GM18951 (cell line): ENCODE measurements around the gene CBX3.
"Not testable (repeated sequence)": the region's sequence is repeated elsewhere in the genome, so short reads cannot be mapped to it uniquely, and the experiment has no call there.

ENCODE experiments used
- POLR2A ChIP-seq: IDR thresholded peaks from 4 replicates; pipeline ENCODE4 v1.6.1; 2011; ENCODE audit warnings: mild to moderate bottlenecking; ENCODE audit not compliant: insufficient read length, insufficient read depth; ENCODE audit errors: extremely low read depth
- in situ Hi-C: fragments of 300-500 bp; cut with MboI; formaldehyde crosslinking; loops from one replicate; pipeline ENCODE4 v1.12.0; 2022; ENCODE audit warnings: low sequenced_read_pairs, mixed read lengths, inconsistent platforms; ENCODE audit not compliant: unreplicated experiment

CBX3 gene

GRCh38 chr7:26179422-26179821, 22.1 kb upstream of the CBX3 start:
- in situ Hi-C loops: no loop called here
- no peak for TF ChIP-seq POLR2A

DNA sequence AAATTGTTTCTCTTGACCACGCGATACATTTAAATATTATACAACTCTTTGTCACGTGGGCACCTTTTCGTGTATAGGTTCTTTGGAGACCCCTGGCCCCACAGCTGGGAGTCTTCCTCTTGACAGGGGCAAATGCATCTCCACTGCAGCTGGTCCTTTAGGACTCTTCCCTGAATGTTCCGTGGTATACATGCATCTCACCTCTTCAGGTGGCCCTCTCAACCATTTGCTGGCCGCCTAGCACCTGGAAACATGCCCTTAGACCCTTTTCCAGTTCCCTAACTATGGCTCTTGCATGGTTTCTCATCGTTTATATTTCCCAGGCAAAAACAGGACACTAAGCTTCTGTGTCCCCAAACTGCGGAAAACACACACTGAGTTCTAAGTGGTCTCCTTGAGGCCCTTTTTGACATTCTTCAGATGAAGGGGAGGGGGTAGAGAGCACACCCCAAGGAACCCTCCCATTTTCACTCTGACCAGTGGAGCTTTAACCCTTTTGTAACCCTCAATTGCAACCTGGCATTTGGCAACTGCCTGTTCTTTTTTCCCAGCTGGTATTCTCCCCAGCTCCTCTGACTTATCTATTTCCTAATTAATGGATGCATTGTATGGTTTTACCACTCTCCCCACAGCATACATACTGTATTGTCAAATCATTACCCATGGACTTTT, 21.6 kb upstream of the CBX3 start:
- in situ Hi-C loops: no loop called here
- peak; percentile 5 for TF ChIP-seq POLR2A

DNA sequence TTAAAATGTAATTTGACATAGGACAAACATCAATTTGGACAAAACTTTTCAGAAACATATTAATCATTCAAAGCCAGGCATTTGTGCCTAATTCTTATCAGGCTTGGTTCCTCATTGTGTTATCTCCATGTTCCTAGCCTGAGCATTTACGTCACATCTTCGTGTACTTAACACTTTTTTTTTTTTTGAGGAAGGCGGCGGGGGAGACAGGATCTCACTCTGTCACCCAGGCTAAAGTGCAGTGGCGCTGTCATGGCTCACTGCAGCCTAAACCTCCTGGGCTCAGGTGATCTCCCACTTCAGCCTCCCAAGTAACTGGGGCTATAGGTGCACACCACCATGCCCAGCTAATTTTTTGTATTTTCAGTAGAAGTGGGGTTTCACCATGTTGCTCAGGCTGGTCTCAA, 20.8 kb upstream of the CBX3 start:
- in situ Hi-C loops: no loop called here
- no peak for TF ChIP-seq POLR2A

DNA sequence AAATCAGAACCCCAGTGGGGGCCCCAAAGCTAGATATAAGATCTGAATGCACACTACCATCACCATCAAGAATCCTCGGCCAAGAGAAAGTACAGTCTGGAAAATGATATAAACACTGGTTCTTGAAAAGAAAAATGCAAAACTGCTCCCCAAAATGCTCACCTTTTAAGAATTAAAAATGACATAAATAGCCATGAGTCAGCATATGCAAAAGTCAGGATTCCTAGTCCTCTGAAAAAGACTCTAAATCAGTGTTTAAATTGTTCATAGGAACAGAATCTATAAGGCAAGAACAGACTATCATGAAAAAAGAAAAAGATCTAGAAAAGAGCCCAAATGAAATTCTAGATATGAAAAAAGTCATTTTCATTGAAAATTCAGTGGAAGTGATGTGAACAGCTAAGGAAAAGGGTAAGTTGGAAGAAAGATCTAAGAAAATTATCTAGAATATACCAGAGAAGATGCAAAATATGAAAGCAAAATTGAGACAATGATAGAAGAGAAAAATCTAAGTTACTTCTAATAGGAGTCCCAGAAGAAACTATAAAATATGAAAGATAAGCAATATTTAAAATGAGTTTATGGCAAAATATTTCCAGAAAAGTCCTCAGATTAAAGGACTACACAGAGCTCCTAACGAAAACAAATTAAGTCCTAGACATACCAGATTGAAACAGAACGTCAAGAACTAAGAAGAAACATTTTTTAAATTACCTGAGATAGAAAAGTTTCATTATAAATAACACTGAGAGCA, 19.9 kb upstream of the CBX3 start:
- in situ Hi-C loops: no loop called here
- TF ChIP-seq POLR2A: no peak

DNA sequence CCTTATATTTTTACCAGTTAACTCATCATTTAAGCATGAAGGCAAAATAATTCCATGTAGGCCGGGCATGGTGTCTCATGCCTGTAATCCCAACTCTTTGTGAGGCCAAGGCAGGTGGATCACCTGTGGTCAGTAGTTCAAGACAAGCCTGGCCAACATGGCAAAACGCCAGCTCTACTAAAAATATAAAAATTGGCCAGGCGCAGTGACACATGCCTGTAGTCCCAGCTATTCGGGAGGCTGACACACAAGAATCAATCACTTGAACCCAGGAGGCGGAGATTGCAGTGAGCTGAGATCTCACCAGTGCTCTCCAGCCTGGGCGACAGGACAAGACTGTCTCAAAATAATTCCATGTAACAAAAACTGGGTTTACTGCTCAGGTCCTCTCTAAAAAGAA, 19.3 kb upstream of the CBX3 start:
- in situ Hi-C loops: no loop called here
- TF ChIP-seq POLR2A: no peak

GRCh38 chr7:26182706-26183105, 18.8 kb upstream of the CBX3 start:
- TF ChIP-seq POLR2A: no peak
- in situ Hi-C loops: no loop called here

DNA sequence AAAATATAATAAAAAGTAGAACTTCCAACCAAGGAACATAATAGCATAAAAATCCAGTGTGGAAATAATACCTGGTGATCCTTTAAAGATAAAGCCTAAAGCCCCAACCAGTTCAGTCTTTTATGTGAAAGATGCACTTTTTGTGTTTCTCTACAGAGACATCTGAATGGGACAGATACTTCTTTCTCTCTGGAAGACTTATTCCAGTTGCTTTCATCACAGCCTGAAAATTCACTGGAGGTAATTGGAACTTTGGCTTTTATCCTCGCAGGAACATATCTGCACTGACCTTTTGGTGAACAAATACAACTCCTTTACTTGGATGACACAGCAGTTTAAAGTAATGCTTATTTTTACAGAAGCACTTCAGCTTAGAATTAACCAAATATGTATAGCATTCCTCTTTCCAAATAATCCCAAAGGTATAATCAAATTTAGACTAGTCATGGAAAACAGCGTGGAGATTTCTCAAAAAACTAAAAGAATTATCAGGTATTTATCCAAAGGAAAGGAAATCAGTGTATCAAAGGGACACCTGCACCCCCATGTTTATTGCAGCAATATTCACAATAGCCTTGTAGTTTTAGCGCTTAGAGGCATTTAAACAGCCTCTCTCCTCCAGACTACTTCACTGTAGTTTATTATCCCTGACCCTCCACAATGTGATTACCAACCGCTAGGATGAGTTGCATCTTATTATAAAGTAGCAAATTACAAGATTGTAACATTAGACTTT, 17.8 kb upstream of the CBX3 start:
- TF ChIP-seq POLR2A: peak; percentile 18

DNA sequence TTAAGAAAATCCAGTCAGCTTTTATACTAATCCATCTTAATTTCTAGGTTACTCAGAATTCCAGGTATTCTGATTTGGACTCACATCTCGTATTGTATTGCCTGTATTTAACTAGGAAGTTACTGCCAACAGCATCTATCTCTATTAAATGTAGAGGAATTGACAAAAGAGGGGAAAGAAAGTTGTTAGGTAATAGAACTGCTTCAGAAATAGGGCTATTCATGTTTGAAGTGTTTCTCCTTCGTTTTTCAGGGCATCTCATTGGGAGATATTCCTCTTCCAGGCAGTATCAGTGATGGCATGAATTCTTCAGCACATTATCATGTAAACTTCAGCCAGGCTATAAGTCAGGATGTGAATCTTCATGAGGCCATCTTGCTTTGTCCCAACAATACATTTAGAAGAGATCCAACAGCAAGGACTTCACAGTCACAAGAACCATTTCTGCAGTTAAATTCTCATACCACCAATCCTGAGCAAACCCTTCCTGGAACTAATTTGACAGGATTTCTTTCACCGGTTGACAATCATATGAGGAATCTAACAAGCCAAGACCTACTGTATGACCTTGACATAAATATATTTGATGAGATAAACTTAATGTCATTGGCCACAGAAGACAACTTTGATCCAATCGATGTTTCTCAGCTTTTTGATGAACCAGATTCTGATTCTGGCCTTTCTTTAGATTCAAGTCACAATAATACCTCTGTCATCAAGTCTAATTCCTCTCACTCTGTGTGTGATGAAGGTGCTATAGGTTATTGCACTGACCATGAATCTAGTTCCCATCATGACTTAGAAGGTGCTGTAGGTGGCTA, 17.1 kb upstream of the CBX3 start:
- peak; percentile 15 for TF ChIP-seq POLR2A
- in situ Hi-C loops: not testable (repeated sequence)

More for the DNA sequence above, 17.8 kb upstream of the CBX3 start:
- in situ Hi-C loops: no loop called here

DNA sequence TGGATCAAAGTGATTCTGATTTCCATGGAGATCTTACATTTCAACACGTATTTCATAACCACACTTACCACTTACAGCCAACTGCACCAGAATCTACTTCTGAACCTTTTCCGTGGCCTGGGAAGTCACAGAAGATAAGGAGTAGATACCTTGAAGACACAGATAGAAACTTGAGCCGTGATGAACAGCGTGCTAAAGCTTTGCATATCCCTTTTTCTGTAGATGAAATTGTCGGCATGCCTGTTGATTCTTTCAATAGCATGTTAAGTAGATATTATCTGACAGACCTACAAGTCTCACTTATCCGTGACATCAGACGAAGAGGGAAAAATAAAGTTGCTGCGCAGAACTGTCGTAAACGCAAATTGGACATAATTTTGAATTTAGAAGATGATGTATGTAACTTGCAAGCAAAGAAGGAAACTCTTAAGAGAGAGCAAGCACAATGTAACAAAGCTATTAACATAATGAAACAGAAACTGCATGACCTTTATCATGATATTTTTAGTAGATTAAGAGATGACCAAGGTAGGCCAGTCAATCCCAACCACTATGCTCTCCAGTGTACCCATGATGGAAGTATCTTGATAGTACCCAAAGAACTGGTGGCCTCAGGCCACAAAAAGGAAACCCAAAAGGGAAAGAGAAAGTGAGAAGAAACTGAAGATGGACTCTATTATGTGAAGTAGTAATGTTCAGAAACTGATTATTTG, 16.3 kb upstream of the CBX3 start:
- in situ Hi-C loops: no loop called here

DNA sequence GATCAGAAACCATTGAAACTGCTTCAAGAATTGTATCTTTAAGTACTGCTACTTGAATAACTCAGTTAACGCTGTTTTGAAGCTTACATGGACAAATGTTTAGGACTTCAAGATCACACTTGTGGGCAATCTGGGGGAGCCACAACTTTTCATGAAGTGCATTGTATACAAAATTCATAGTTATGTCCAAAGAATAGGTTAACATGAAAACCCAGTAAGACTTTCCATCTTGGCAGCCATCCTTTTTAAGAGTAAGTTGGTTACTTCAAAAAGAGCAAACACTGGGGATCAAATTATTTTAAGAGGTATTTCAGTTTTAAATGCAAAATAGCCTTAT, 15.7 kb upstream of the CBX3 start:
- TF ChIP-seq POLR2A: no peak
- in situ Hi-C loops: no loop called here

More for the DNA sequence above, 16.3 kb upstream of the CBX3 start:
- peak; percentile 17 for TF ChIP-seq POLR2A

GRCh38 chr7:26186364-26187311, 14.9 kb upstream of the CBX3 start:
- no peak for TF ChIP-seq POLR2A
- in situ Hi-C loops: no loop called here
